Measurements from ENCODE around the gene ABCA3. TPM values are rescaled to one million over a fixed set of nuclear protein-coding genes. Genes with fewer than 3 reads are reported as not detected.

Gene ABCA3
- total RNA-seq, 4 donors from 2014 or later = 2.7 to 15.0 (median 10.9) TPM

DNA sequence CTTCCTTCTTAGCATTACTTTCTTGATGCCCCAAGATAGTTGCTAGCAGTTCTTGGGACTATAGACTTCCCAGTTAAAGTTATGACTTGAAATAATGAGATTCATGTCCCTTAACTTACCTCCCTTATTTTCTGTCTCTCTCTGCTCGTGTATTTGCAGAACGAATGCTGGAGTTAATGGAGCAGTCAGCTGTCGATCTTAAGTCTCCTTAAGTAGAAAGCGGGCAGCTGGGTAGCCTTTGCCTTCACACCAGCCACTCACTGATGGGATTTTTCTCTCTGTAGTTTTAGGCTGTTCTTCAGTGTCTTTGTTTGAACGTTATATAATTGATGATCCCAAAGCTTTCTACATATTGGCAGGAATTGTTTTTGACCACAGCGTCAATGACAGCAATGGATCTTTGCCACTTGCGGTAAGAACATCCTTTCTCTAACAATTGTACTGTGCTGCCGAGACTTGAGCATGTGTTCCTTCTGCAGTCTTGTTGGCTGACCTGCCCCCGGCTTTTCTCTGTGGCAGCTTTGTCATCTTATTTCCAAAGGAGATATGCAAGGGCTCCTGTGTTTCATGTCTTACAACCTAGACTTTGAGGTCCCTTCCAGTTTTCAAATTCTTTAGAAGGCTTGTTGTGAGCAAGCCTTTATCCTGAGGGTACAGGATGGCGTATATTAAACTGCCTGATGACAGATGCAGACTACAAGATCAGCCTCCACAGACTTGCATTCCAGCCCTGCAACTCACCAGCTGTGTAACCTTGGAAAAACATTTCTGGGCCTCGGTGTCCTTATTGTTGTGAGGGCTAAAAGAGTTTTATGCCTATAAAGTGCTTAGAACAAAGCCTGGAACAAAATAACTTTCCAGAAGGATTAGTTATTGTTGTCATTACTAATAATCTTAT lies 25.1 kb upstream of the ABCA3 start:
- Histone ChIP-seq H3K27ac (no peak overlapping the region), H3K4me1 (no peaks in the 10 kb centered on the region), H3K36me3 (no peaks in the 10 kb centered on the region), H3K27me3 (no peaks in the 10 kb centered on the region), H3K4me3 (no peak overlapping the region), H3K9me3 (no peaks in the 10 kb centered on the region)
- in situ Hi-C loops (cut with MboI; ENCODE audit: low sequenced_read_pairs in 4 of 4) (no loop called here), intact Hi-C loops (cut with DNase I; ENCODE audit: low total_unique reads) (no loop called here)
- no peak for DNase-seq
- no peak for ATAC-seq
- TF ChIP-seq, protein P1, sequence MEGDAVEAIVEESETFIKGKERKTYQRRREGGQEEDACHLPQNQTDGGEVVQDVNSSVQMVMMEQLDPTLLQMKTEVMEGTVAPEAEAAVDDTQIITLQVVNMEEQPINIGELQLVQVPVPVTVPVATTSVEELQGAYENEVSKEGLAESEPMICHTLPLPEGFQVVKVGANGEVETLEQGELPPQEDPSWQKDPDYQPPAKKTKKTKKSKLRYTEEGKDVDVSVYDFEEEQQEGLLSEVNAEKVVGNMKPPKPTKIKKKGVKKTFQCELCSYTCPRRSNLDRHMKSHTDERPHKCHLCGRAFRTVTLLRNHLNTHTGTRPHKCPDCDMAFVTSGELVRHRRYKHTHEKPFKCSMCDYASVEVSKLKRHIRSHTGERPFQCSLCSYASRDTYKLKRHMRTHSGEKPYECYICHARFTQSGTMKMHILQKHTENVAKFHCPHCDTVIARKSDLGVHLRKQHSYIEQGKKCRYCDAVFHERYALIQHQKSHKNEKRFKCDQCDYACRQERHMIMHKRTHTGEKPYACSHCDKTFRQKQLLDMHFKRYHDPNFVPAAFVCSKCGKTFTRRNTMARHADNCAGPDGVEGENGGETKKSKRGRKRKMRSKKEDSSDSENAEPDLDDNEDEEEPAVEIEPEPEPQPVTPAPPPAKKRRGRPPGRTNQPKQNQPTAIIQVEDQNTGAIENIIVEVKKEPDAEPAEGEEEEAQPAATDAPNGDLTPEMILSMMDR (IDR thresholded peaks at IDR 0.05 in 4 of 5, conservative IDR thresholded peaks at IDR 0.05 in 1 of 5) = no peak
- no peak for TF ChIP-seq POLR2A (IDR thresholded peaks at IDR 0.05)

DNA sequence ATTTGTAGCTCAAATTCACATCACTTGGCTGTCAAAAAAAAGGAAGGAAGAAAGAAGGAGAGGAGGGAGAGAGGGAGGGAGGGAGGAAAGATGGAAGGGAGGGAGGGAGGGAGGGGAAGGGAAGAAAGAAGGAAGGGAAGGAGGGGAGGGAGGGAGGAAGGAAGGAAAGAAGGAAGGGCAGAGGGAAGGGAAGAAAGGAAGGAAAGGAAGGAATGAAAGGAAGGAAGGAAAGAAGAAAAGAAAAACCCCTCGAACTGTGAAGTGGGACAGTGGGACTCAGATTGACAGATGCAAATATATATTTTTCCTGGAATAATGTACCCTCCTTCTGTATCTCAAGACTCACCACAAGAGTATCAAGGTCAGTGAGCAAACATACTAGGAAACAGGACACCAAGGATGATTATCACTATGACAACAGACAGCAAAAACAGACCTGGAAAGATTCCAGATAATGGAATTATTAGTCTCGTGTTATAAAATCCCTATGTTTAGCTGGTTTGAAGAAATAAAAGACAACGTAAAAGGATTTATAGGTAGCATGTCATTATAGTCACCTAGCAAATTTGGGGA lies 24.2 kb upstream of the ABCA3 start:
- Histone ChIP-seq H3K4me3 (no peak overlapping the region), H3K27ac (no peak overlapping the region), H3K4me1 (no peaks in the 10 kb centered on the region), H3K27me3 (peaks cover 0 to 1% (median 0%) of the 10 kb centered on the region in 3 donors), H3K9me3 (no peaks in the 10 kb centered on the region), H3K36me3 (no peaks in the 10 kb centered on the region)
- ATAC-seq (no peak), DNase-seq (no peak)
- TF ChIP-seq POLR2A (IDR thresholded peaks at IDR 0.05) = no peak
- TF ChIP-seq, protein P1 (IDR thresholded peaks at IDR 0.05 in 4 of 5, conservative IDR thresholded peaks at IDR 0.05 in 1 of 5) = no peak
- in situ Hi-C loops (cut with MboI; ENCODE audit: low sequenced_read_pairs in 4 of 4) = no loop called here
- intact Hi-C loops (cut with DNase I; ENCODE audit: low total_unique reads) = no loop called here

DNA sequence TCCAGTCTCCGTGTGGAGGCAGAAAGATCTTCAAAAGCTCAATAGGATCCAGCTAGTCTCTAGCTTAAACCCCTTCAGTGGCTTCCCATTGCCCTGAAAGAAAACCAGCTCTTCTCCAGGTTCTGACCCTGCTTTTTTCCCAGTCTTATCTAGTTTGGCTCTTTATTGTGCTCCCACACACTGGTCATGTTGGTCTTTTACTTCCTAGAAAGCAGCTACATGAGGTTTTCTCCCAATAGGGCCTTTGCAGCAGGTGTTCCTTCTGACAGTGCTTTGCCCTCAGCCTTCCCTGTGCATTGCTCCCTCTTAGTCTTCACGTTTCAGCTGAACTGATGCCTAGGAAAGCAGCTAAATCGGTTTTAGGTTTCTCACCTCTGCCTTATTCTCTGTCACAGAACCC lies 21.7 kb upstream of the ABCA3 start:
- no peak for TF ChIP-seq POLR2A (IDR thresholded peaks at IDR 0.05)
- TF ChIP-seq, protein P1 (IDR thresholded peaks at IDR 0.05 in 4 of 5, conservative IDR thresholded peaks at IDR 0.05 in 1 of 5) = no peak
- Histone ChIP-seq H3K36me3 (no peaks in the 10 kb centered on the region), H3K4me3 (no peak overlapping the region), H3K27ac (no peak overlapping the region), H3K4me1 (no peaks in the 10 kb centered on the region), H3K9me3 (no peaks in the 10 kb centered on the region), H3K27me3 (peaks cover 0 to 4% (median 3%) of the 10 kb centered on the region in 3 donors)
- intact Hi-C loops (cut with DNase I; ENCODE audit: low total_unique reads) (no loop called here), in situ Hi-C loops (cut with MboI; ENCODE audit: low sequenced_read_pairs in 4 of 4) (no loop called here)
- ATAC-seq (no peak), DNase-seq (no peak)

DNA sequence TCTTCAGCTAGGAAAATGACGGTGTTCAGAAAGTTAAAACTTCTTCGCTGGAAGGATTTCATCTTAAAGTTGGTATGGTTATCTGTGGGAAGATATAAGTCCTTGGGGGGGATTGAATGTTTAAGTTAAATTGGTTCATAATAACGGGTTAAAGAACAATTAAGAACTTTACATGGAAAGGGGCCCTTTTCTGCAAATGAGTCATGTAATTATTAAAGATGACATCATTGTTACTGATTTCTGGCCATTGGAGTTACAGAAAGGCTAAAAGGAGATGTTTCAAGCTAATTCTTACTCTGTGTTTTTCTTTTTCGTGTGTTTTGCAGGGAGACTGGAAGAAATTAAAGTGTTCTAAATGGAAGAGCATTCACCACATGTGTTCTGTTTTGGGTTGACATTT lies 20.6 kb upstream of the ABCA3 start:
- H3K4me1 ChIP-seq = no peaks in the 10 kb centered on the region
- peaks cover 0 to 4% (median 3%) of the 10 kb centered on the region in 3 donors for H3K27me3 ChIP-seq
- intact Hi-C loops (cut with DNase I; ENCODE audit: low total_unique reads) = no loop called here
- TF ChIP-seq, protein P1 (IDR thresholded peaks at IDR 0.05 in 4 of 5, conservative IDR thresholded peaks at IDR 0.05 in 1 of 5) = no peak
- TF ChIP-seq POLR2A (IDR thresholded peaks at IDR 0.05) = no peak
- ATAC-seq = no peak
- no peak for DNase-seq
- no peaks in the 10 kb centered on the region for H3K9me3 ChIP-seq
- H3K4me3 ChIP-seq = no peak overlapping the region
- H3K27ac ChIP-seq = no peak overlapping the region
- in situ Hi-C loops (cut with MboI; ENCODE audit: low sequenced_read_pairs in 4 of 4) = no loop called here
- no peaks in the 10 kb centered on the region for H3K36me3 ChIP-seq

Measured in gastrocnemius medialis (tissue), 4 donors.